ENCODE results near the gene ELOVL1.
"Not testable (repeated sequence)": the region's sequence is repeated elsewhere in the genome, so short reads cannot be mapped to it uniquely, and the experiment has no call there.

ELOVL1 gene

DNA sequence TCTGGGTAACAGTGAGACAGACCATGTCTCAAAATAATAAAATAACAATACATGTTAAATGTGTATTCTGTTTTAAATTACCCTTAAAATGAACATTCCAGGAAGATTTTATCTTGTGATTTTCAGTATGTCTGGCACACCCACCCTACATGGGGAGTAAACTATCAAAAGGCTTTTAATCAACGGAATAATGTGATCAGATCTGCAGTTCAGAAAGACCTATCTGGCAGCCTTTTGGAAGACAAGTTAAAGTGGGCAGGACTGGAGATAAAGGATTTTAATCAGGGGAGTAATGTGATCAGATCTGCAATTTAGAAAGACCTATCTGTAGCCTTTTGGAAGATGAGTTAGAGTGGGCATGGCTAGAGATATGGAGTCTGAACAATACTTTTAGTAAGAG lies 11.7 kb upstream of the ELOVL1 start:
- no peak for DNase-seq

DNA sequence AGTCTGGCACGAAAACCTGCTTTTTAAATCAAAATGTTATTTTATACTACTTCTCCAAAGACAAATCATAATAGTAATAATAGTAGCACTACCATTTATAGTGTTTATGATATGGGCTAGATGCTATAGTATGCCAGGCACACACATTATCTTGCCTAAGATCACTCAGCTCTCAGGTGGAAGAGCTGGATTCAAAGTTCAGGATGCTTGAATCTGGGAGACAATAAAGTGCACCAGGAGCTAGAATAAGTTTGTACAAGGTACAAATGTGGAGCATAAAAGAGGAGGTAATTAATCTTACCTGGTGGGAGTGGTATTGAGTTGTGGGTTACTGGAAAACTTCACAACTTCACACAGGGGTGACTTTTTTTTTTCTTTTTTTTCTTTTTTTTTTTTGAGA lies 10.0 kb upstream of the ELOVL1 start:
- no peak for DNase-seq

DNA sequence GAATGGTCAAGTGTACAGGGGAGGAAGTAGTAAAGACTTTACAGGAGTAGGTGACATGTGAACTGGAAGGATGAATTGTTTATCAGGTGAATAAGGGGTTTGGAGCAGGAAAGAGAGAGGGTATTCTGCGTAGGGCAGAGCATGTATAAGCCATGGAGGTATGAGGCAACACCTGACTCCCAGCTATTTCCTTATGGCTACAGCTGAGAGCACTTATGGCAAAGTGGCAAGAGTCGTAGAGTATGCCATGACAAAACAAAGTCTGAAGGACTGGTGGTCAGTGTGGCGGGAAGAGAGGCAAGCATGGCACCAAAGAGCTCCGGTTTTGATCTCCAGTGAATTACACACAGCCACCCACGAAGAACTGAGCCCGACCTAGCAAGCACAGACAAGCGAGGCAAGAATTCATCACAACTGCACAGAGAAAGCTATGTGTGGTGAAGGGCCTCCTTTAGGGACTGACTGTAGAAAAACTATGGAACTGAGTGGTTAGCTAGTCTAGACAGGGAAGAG lies 9.0 kb upstream of the ELOVL1 start:
- no peak for DNase-seq

DNA sequence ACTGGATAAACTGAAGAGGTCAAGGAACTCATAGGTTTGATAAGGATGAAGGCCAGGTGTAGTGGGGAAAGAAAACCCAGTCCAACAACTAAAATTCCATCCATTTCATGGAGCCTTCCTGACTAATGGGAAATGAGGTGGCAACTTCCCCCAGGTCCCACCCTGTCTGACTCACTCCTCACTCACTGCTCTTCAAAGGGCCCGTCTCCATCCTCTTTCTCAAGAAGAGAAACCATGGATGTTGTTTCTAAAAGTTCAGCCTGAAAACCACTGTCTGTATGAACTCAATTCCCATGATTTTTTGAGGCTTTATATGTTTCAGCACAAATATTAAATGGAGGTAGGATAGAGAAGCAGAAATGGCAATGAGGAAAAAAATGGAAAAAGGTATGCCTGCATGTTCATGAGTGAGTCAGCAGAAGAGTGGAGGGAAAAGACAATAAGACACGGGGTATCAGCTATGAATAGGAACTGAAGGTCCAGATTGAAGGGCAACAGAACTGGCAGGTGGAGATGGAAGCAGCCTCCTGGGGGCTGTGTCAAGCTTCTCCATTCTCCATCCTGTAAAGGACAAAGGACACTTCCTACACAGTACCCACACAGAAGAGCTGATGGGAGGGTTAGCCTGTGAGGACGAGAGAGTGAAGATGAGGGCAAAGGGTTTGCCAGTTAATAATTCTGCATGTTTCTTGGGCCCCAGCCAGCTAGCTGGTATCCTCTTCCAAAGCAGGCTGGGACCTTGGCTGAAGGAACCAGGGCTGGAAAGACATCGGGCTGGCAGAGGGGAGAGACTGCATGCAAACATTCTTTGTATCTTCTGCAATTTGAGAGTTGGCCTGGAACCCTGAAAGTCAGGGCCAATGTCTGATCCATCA lies 5.5 kb upstream of the ELOVL1 start:
- no peak for DNase-seq

DNA sequence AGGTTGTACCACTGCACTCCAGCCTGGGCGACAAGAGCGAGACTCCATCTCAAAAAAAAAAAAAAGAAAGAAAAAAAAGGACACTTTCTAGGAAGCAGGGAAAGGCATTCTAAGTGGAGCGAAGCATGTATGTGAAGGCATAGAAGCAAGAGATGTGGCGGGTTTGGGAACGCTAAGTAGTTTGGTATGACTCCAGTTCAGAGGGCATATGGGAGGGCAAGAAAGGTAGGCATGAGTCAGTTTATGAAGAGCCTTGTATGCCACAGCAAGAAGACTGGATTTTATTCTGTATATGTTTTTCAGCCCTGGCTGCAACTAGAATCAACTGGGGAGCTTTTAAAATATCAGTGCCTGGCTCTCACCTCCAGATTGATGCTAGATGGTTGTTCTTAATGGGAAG lies 4.4 kb upstream of the ELOVL1 start:
- no peak for DNase-seq

DNA sequence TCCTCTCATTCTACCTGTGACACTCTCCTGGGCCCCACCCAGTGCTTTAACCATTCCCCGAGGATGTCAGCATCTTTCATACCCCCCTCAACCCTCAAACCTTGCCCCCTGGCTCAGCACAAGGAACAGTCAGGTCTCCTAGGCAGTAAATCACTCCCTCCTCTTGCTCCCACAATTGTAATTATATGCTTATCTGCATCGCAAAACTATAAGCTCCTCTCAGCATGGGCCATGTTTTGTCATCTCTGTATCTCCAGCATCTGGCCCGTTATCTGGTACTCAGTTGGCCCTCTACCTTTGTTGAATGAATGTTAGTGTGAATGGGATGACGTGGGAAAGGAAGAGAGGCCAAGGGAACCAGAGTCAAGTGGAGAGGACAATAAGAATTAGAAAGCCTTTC lies 2.8 kb upstream of the ELOVL1 start:
- no peak for DNase-seq

DNA sequence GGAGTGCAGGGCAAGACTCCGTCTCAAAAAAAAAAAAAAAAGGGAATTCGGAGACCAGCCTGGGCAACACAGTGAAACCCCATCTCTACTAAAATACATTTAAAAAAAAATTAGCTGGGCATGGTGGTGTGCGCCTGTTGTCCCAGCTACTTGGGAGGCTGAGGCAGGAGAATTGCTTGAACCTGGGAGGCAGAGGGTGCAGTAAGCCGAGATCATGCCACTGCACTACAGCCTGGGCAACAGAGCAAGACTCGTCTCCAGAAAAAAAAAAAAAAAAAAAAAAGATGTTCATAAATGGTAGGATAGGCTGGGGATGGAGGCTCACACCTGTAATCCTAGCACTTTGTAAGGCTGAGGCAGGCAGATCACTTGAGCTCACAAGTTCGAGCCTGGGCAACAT lies 2.0 kb upstream of the ELOVL1 start:
- DNase-seq, result not testable (repeated sequence)

DNA sequence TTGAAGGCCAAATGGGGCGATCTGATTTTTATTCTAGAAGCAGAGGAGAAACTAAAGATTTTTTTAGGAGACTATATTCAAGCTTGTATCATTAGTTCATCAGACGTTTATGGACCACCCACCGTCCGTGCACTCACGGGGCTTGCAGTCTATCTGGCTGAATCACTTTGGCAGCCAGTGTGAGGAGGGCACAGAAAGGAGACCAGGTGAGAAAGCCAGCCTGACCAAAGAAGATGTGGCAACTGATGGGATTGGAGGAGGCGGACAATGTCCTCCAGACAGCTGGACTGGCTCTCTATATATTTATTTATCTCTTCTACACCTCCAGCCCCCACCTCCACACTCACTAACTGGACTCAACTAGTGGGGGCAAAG lies 822 bp upstream of the ELOVL1 start:
- no peak for DNase-seq

DNA sequence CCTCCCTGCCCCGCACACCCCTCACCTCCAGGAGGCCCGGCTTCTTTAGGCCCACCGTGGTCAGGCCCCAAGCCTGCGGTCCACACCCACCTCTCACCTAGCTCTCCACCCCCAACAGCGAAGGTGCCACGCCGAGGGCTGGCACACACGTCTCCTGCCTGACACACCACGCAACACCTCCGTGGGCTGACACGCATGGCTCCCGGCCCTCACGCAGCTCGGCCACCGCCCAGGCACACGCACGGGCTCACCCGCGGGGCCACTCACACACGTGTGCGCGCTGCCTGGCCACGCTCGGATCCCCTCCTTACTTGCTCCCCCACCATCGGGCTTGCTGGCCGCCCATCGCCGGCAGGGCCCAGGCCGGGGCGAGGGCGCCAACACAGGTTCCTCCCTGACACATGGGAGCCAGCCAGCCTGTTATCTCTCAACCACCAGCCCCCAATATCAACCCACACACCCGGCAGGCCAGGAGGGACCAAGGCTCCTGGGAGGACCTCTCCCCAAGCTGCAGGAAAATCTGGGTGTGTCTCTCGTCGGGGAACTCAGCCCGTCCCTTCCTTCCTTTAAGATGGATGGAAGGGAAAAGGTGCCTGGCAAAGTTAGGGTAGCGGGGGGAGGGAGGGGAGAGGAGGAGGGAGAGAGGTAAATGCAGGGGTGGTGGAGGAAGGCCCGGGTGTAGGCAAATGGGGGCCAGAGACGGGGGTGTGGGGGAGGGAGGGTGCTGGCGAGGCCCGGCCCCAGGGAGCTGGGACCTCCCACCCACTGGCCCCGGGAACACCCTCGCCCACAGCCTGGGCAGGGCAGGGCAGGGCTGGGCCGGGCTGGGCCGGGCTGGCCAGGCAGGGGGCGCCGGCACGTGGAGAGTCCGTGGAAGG lies 546 bp downstream of the ELOVL1 start:
- peak; percentile 45 to 47 for DNase-seq

DNA sequence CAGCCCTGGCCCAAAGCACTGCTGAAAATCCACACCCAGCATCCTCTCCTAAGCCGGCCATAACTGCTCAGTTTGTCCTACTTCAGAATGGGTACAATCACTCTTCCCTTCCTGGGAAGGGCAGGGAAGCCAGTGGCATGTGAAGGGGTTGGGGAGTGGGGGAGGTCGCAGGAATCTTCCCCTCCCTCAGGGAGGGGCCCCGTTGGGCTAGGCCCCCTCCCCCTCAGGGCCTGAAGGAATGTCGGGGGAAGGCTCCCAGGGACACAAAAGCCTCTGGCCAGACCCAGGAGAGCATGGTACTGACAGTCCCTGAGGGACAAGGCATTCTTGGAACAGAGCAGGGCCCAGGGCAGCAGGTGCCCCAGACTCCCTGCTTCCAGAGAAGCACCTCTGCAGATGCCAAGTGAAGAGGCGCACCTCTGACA lies 1.2 kb downstream of the ELOVL1 start:
- no peak for DNase-seq

DNA sequence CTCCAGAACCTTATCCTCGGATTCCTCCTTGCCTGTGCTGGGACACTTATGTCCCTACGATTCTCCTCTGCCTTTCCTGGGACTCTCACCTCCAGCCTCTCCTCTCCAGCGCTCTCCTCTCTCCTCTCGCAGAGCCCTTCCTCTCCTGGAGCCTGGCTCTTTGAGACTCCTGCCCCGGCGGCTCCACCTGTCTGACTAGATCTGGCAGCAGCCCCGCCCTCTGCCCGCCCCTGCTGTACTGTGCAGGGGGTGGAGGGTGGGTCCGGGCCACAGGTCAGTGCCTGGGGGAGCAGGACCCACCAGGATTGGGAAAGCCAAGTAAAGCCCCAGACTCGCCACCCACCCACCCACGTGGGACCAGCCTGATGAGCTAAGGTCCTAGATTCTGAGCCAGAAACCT lies 1.6 kb downstream of the ELOVL1 start:
- DNase-seq, result no peak

DNA sequence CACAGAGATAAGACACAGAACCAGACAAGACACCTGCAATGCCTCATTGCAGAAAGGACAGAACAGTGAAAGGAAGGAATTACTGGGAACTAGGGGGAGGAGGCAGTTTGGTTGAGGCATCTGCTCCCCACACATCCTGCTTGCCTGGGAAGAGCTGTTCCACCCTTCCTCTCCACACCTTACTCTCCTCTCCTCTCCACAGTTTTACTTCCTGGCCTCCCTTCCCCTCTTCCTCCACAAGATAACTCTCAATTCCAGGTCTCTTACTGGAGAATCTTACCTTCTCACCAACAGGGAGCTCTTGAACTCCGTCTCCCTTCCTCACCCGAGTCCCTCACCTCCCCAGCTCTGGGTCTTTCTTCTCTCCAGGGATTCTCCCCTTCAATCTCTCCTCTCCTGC lies 2.1 kb downstream of the ELOVL1 start:
- no peak for DNase-seq

DNA sequence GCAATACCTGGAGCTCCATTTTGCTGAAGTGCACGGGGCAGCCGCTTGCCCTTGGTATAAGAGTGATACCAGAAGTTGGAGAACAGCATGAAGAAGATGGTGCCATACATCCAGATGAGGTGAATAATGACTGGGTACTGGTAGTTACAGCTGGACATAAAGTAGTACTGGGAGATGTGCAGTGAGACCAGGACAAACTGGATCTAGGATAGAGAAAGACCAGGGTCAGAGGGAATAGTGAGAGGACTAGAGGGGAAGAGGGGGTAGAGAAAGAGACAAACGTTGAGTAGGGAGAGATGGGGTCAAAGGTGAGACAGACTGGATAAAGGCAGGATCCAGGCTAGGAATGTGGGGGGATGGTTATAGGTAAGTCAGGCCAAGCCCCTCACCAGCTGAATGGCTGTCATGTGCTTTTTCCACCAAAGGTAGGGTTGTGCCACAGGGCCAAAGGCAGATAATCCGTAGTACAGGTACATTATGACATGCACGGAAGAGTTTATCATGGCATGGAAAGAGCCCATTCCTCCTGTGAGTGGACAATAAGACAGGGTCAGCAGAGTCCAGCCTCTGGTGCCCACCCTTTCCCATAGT lies 3.8 kb downstream of the ELOVL1 start:
- DNase-seq, result no peak

DNA sequence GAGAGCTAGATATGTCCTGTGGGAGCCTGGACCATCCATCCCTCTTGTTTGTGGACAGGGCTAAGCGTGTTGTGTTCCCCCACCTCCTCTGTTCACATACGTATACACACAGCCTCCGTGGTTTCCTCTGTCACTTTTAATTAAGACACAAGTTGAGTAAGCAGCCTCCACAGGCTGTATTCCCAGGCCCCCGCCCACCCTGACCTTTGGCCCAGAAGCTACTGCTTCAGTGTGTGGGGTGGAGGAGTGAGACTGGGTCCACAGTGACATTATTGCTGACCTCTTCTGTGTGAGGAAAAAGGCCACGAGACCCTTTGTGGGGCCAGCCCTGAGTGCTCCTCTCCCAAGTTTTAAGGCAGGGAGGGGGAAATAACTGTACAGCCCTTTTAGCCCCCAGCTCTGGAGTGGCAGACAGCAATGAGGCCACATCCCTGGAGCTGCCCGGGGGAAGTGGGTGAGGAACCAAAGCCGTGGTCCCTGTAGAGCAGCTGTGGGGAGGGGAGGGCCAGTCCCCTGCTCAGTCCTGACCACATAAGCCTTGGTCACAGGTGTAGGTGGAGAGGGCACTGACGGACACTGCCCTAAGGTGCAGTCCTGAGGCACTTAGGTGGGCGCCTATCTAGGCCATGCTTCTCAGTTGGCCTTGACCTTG lies 4.4 kb downstream of the ELOVL1 start:
- no peak for DNase-seq

DNA sequence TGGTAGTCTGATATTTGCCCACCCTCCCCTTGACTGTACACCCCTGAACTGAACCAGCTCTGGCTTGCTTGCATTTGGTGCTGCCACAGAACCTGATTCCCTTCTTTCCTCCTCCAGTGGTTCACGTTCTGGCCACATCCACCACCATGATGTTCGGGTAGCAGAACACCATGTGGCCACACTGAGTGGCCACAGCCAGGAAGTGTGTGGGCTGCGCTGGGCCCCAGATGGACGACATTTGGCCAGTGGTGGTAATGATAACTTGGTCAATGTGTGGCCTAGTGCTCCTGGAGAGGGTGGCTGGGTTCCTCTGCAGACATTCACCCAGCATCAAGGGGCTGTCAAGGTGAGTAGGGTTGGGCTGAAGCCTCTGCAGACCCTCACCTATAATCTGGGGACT lies 7.2 kb downstream of the ELOVL1 start:
- DNase-seq, result no peak

DNA sequence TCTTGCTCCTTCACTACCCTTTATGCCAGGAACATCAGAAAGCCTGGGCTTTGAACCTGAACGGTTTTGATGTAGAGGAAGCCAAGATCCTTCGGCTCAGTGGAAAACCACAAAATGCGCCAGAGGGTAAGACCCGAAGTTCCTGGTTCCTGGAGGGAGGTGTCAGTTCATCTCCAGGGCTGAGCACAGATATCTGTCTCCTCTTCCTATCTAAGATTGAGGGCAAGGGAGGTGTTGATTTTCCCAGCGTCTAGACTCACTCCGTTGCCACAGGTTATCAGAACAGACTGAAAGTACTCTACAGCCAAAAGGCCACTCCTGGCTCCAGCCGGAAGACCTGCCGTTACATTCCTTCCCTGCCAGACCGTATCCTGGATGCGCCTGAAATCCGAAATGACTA lies 8.1 kb downstream of the ELOVL1 start:
- no peak for DNase-seq

DNA sequence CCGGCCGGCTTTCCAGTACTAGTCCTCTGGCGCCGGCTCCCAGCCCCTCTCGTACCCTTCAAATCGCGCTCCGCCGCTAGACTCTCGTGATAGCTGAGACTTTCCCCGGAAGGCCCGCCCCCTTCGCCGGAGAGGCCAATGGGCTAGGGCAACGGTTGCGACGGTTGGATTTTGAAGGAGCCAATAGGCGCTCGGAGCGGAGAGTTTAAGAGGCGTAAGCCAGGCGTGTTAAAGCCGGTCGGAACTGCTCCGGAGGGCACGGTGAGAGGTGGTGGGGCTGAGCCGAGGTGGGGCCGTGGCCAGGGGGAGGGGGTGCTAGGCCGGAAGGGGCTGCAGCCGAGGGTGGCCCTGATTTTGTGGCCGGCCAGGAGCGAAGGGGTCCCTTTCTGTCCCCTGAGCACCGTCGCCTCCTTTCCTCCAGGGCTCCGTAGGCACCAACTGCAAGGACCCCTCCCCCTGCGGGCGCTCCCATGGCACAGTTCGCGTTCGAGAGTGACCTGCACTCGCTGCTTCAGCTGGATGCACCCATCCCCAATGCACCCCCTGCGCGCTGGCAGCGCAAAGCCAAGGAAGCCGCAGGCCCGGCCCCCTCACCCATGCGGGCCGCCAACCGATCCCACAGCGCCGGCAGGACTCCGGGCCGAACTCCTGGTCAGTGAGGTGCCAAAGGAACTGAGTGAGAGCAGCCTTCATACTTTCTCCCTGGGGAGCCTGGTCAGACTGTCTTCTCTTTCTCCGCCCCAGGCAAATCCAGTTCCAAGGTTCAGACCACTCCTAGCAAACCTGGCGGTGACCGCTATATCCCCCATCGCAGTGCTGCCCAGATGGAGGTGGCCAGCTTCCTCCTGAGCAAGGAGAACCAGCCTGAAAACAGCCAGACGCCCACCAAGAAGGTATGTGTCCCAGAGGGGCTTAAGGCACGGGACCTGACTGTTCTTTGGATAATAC lies 8.8 kb downstream of the ELOVL1 start, which contains the start of gene CDC20:
Gene CDC20 (plus strand): TSS at position 236 of the 948 bp plus-strand sequence. CDS start 235 bp downstream, at position 471.
- peak; percentile 99 for DNase-seq

DNA sequence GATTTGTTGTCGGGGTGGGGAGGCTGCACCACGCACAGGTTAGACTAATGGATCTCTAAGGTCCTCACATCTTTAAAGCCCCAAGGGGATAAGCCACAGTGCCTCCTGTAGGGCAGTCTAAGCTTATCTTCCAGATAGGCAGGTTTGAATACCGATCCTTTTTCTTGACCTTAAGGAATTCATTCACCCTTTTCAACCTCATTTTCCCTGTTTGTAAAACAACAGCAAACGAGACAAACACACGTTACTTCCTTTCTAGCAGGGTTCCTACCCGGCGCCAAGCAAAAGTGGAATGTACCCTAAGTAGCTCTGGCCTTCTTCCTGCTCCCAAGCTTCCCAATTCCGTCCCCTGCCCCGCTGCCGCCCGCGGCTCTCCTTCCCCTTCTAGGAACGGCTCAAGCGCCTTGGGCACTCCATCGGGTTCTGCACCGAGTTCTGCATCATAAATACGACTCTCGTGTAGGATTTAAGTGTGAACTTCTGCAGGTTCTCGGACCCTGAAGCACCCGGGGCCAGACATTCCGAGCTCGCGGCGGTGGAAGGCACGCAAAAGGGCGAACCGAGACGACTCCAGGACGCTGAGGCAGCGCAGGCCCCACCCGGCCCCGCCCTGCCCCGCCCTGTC lies 9.6 kb downstream of the ELOVL1 start:
- no peak for DNase-seq

DNA sequence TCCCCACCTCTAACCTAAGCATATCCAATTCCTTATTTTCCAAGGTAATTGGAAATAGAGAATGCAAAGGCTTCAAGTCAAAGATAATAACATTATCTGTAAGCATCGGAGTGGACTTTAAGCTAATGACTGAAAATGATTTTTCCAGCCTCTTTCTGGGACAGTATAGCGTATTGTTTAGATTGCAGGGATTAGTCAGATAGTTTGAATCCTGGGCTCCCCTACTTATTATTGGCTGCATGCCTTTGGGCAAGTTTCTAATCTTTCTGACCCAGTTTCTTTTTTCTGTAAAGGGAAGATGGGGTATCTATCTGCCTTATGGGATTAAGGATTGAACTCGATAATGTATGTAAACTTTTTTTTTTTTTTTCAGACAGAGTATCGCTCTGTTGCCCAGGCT lies 10.6 kb downstream of the ELOVL1 start:
- no peak for DNase-seq

DNA sequence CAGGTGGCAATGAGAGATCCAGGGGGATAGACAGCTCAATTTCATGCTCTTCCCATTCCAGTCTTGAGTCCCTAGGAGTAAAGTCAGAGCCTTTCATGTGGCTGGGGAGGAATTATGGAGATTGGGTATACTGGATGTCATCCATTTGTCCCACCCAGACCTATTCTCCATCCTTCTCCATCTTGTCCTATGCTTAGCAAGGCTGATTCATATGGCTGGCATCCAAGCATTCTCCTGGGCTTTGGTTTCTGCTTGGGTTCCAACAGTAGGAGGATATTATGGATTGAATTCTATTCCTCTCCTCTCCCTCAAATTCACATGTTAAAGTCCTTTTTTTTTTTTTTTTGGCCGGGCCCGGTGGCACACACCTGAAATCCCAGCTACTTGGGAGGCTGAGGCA lies 12.9 kb downstream of the ELOVL1 start:
- DNase-seq, result no peak

DNA sequence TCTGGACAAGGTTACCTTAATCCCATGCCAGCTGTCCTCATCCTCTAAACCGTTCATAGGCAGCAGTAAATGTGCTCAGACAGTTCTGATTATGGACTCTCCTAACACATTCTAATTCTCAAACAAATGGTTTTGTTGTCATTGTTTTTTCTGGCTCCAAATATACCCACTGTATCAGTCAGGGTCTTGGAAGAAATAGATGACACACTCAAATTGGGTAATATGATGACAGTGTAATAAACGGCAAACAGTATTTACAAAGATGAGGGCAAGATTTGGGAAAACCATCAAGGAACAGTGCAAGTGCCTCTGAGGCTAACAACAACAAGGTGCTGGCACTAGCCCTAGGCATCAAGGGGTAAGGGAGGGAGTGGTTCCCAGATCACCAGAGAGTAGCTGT lies 13.3 kb downstream of the ELOVL1 start:
- no peak for DNase-seq

All from stimulated activated CD4-positive, alpha-beta T cell treated with anti-CD3 and anti-CD28 coated beads, Interleukin-2, amount 100 ng/mL, for 24 hours (primary cell).